HG02571 (cell line): ENCODE data around the gene MYLK2.

Experiments used
- ATAC-seq: cut with Tn5 transposase; IDR thresholded peaks from one replicate; pipeline ENCODE4 v1.9.1; 2021; ENCODE audit warnings: mild to moderate bottlenecking, moderate library complexity; ENCODE audit not compliant: unreplicated experiment

Gene MYLK2

DNA sequence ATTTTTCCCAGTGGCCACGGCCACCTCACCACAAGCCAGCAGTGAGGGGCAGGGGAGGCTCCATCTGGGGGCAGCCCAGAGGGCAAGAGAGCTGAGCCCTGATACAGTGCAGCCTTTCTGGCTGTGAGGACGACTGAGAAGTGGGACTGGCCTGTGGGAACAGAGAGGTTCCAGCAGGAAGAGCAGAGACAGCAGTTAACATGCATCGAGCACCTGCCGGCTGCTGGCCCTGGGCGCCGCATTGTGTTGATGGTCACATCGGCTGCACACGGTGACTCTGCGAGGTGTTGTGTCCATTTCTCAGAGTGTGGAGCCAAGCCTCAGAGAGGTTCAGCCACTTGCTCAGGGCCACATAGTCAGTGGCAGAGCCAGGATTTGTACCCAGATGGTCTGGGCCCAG lies 16.4 kb downstream of the MYLK2 start:
- no peak for ATAC-seq

GRCh38 chr20:31835977-31836852 lies 17.1 kb downstream of the MYLK2 start:
- ATAC-seq = no peak

- ATAC-seq = no peak
Measured at GRCh38 chr20:31836853-31837608, 17.9 kb downstream of the MYLK2 start.

DNA sequence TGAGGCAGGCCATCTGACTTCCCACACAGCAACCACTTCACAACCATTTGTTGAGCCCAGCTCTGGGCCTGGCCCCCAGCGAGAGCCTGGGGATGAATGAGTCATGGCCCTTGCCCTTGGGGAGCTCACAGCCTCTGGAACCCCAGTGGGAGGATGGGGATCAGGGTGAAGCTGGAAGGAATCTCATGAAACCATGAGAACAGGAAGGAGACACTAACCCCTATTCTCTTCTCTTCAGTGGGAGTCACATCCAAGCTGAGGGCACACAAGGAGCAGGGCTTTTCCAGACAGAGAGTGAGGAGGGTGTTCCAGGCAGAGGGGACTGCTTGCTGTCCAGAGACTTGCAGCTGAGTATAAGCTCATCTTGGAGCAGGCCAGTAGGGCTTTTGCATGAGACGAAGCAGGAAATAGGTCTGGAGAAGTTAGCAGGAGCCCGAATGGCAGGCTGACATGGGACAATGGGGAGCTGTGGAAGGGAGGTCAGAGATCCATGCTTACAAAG lies 18.8 kb downstream of the MYLK2 start:
- no peak for ATAC-seq

DNA sequence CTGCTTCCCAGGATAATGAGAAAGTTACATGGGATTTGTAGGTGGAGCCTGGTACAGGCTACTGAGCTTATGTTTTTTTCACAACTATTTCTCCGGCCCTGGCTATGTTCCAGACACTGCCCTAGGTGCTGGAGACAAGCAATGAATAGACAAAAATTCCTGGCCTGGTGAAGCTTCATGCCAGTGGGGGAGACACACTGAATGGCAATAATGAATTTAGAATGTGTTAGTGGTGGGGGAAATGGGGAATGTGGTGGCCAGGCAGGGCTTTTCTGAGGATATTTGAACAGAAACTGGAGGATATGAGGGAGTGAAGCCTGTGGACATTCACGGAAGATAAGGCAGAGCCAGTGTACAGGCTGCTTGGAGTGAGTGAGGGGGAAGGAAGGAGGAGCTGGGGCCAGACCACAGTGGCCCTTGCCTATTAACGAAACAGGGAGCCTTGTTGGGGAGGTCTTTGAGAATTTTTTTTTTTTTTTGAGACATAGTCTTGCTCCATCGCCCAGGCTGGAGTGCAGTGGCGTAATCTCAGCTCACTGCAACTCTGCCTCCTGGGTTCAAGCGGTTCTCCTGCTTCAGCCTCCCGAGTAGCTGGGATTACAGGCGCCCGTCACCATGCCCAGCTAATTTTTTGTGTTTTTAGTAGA lies 19.6 kb downstream of the MYLK2 start:
- ATAC-seq = no peak

GRCh38 chr20:31839782-31840487 lies 20.8 kb downstream of the MYLK2 start:
- no peak for ATAC-seq

- ATAC-seq = no peak
Measured at GRCh38 chr20:31840906-31841816, 22.0 kb downstream of the MYLK2 start.

DNA sequence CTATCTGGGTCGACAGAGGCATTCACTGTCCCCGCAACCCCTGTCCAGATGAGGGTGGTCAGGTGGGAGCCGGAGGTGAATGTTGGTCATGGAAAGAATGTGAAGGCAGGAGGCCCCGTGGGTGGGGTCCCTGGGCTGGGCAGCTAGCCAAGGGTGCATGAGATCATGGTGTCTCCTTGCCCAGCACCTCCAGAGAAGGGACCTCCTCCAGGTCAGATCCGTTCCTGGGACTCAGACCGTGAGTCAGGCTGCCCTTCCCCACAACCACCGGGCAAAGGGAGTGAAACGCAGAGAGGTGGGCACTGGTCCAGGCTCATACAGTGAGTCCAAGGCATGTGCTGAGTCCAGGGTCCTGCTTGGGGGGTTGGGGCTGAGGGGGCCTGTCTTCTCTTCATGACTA lies 22.8 kb downstream of the MYLK2 start:
- ATAC-seq = no peak

- ATAC-seq = no peak
Measured at GRCh38 chr20:31842471-31843157, 23.5 kb downstream of the MYLK2 start.

- ATAC-seq = no peak
Measured at GRCh38 chr20:31843288-31843687, 24.1 kb downstream of the MYLK2 start.

DNA sequence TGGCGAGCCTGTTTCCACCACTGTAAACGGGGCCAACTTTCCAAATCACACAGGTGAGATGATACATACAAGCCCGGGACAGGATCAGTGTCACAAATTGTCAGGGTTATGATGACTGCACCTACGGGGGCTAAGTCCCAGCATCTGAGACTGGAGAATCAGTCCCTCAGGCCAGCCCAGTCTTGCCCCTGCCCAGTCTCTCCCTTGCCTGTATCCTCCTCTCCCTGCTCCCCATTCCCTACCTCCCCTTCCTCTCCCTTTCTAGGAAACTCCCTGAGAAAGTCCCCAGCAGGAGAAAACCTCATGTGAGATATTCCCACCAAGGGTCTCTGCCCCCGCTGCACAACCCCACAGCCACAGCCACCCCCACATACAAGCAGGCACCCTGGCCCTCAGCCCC lies 24.7 kb downstream of the MYLK2 start:
- ATAC-seq = no peak

DNA sequence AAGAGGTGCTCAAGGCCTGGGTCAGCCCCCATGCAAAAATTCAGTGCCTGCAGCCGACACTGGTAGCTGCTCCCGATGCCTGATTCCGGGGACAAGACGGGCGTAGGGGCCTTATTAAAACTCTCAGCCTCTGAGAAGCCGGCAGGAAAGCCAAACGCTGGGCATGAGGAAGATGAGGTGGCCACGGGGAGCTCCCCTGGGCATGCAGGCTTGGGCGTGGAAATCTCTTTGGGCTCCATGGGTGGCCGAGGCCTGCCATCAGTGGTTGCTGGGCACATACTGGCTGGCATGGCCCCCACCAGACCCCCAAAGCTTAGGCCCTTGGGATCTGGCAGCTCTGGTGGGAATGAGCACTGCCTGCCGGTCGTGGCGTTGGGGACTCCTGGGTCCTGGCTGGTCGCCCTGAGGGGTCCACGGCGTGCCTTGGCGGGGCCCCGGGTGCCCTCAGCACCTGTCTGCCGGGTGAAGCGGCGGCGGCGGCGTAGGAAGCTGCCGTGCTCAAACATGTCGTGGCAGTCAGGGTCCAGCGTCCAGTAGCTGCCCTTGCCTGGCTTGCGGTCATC lies 25.7 kb downstream of the MYLK2 start:
- ATAC-seq = no peak

DNA sequence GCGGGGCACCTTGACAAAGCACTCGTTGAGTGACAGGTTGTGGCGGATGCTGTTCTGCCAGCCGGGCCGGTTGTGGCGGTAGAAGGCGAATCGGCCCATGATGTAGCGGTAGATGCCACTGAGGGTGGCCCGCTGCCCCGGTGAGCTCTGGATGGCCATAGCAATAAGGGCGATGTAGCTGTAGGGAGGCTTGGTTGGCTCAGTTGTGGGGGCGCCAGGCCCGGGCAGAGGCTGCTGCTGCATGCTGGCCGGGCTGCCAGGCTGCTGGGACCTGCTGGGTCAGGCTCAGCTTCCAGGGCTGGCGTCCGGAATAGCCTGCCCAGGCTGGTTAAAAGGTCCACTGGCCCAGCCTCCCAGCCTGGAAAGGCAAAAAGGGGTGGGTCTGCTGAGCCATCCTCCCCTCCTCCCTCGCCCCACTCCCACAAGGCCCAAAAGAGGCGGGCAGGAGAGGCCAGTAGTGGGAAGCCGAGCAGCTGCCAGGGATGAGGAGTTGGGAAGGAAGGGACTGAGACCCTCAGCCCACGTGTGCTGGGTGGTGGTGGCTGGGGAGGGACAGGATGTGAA lies 26.2 kb downstream of the MYLK2 start, which contains the start of gene FOXS1:
FOXS1 (minus strand) TSS at position 305 of the 564 bp plus-strand sequence; CDS start at position 243, 62 bp downstream.
- ATAC-seq = no peak

- no peak for ATAC-seq
Measured at GRCh38 chr20:31846793-31847138, 27.6 kb downstream of the MYLK2 start.

- no peak for ATAC-seq
Measured at GRCh38 chr20:31848088-31848999, 29.2 kb downstream of the MYLK2 start.

GRCh38 chr20:31849306-31849930 lies 30.3 kb downstream of the MYLK2 start:
- no peak for ATAC-seq
